H9 (cell line): ENCODE results near the gene DEK. TPM values are rescaled to one million over a fixed set of nuclear protein-coding genes. Genes with fewer than 3 reads are reported as not detected.

Experiments
- DNase-seq: peaks from one replicate; pipeline ENCODE4 v3.0.0-alpha.2; 2017
- H2AFZ ChIP-seq: one replicate; pipeline ENCODE4 v1.6.1; 2013; ENCODE audit warnings: mild to moderate bottlenecking, low read length, control low read depth, moderate library complexity
- H2AK5ac ChIP-seq: 2 replicates; pipeline ENCODE4 v1.6.1; 2013; ENCODE audit warnings: low read length, control low read depth, mixed read lengths; ENCODE audit not compliant: insufficient read length
- H2BK120ac ChIP-seq: one replicate; pipeline ENCODE4 v1.6.1; 2013; ENCODE audit warnings: low read depth, mild to moderate bottlenecking, low read length, control low read depth, inconsistent platforms; ENCODE audit not compliant: poor library complexity, severe bottlenecking
- H2BK12ac ChIP-seq: 2 replicates; pipeline ENCODE4 v1.6.1; 2013; ENCODE audit warnings: low read length, control low read depth, mixed read lengths, low read depth; ENCODE audit not compliant: insufficient read length
- H2BK15ac ChIP-seq: 2 replicates; pipeline ENCODE4 v1.6.1; 2013; ENCODE audit warnings: low read depth, low read length, control low read depth
- H2BK20ac ChIP-seq: one replicate; pipeline ENCODE4 v1.6.1; 2013; ENCODE audit warnings: low read depth, mild to moderate bottlenecking, low read length, control low read depth, inconsistent platforms; ENCODE audit not compliant: poor library complexity, severe bottlenecking
- H2BK5ac ChIP-seq: 2 replicates; pipeline ENCODE4 v1.6.1; 2013; ENCODE audit warnings: low read length, control low read depth, mixed read lengths; ENCODE audit not compliant: insufficient read length
- H3K14ac ChIP-seq: 2 replicates; pipeline ENCODE4 v1.6.1; 2013; ENCODE audit warnings: low read length, control low read depth; ENCODE audit not compliant: insufficient read depth
- H3K18ac ChIP-seq: 2 replicates; pipeline ENCODE4 v1.6.1; 2013; ENCODE audit warnings: low read depth, mild to moderate bottlenecking, mixed read lengths, low read length, control low read depth; ENCODE audit not compliant: insufficient read length
- H3K23ac ChIP-seq: 2 replicates; pipeline ENCODE4 v1.6.1; 2013; ENCODE audit warnings: low read length, control low read depth, mixed read lengths, low read depth; ENCODE audit not compliant: insufficient read length
- H3K23me2 ChIP-seq: 2 replicates; pipeline ENCODE4 v1.6.1; 2013; ENCODE audit warnings: low read depth, mild to moderate bottlenecking, mixed read lengths, low read length, control low read depth; ENCODE audit not compliant: insufficient read length, poor library complexity, severe bottlenecking
- H3K27ac ChIP-seq: 2 replicates; pipeline ENCODE4 v1.5.1; 2013; ENCODE audit warnings: low read length, control low read depth, mixed read lengths, low read depth; ENCODE audit not compliant: insufficient read length
- H3K27me3 ChIP-seq: 2 replicates; pipeline ENCODE4 v1.6.1; 2013; ENCODE audit warnings: low read length, control low read depth, inconsistent platforms; ENCODE audit not compliant: insufficient read depth
- H3K4ac ChIP-seq: 2 replicates; pipeline ENCODE4 v1.6.1; 2013; ENCODE audit warnings: low read depth, mild to moderate bottlenecking, control low read depth, inconsistent platforms, low read length, moderate library complexity
- H3K4me1 ChIP-seq: 2 replicates; pipeline ENCODE4 v1.6.1; 2013; ENCODE audit warnings: low read length, control low read depth, inconsistent platforms; ENCODE audit not compliant: insufficient read depth
- H3K4me2 ChIP-seq: 2 replicates; pipeline ENCODE4 v1.6.1; 2013; ENCODE audit warnings: low read length, control low read depth, mixed read lengths; ENCODE audit not compliant: insufficient read length, insufficient read depth
- H3K56ac ChIP-seq: 2 replicates; pipeline ENCODE4 v1.6.1; 2013; ENCODE audit warnings: low read depth, mild to moderate bottlenecking, mixed read lengths, low read length, control low read depth; ENCODE audit not compliant: insufficient read length
- H3K79me1 ChIP-seq: 2 replicates; pipeline ENCODE4 v1.6.1; 2013; ENCODE audit warnings: low read depth, mild to moderate bottlenecking, moderate library complexity, low read length, control low read depth, inconsistent platforms; ENCODE audit not compliant: insufficient read depth, poor library complexity, severe bottlenecking
- H3K79me2 ChIP-seq: 2 replicates; pipeline ENCODE4 v1.6.1; 2013; ENCODE audit warnings: low read length, control low read depth, inconsistent platforms; ENCODE audit not compliant: insufficient read depth
- H3K9ac ChIP-seq: 2 replicates; pipeline ENCODE4 v1.6.1; 2013; ENCODE audit warnings: low read length, control low read depth, mixed read lengths; ENCODE audit not compliant: insufficient read length; ENCODE audit errors: extremely low read depth
- H3K9me3 ChIP-seq: one replicate; pipeline ENCODE4 v1.6.1; 2013; ENCODE audit warnings: low read depth, low read length, inconsistent platforms; ENCODE audit not compliant: control insufficient read depth
- H3T11ph ChIP-seq: one replicate; pipeline ENCODE4 v1.6.1; 2013; ENCODE audit warnings: mild to moderate bottlenecking, low read length, control low read depth, inconsistent platforms
- H4K20me1 ChIP-seq: one replicate; pipeline ENCODE4 v1.6.1; 2013; ENCODE audit not compliant: control insufficient read depth, insufficient read length, insufficient read depth
- H4K5ac ChIP-seq: 2 replicates; pipeline ENCODE4 v1.6.1; 2013; ENCODE audit warnings: low read depth, mild to moderate bottlenecking, mixed read lengths, low read length, control low read depth; ENCODE audit not compliant: insufficient read length
- H4K8ac ChIP-seq: replicated peaks from 2 replicates; pipeline ENCODE4 v1.6.1; 2013; ENCODE audit warnings: low read length, control low read depth, mixed read lengths, low read depth; ENCODE audit not compliant: insufficient read length
- H4K91ac ChIP-seq: 2 replicates; pipeline ENCODE4 v1.6.1; 2013; ENCODE audit warnings: low read depth, mild to moderate bottlenecking, moderate library complexity, mixed read lengths, low read length, control low read depth; ENCODE audit not compliant: insufficient read length
- H3K27ac Mint-ChIP-seq, 3 experiments: 2 replicates in 2 of 3; 3 replicates in 1 of 3; pipeline ENCODE4 v1.8.0; 2020 to 2021; ENCODE audit warnings: mixed read lengths in 3 of 3, mild to moderate bottlenecking in 1 of 3, moderate library complexity in 1 of 3
- H3K27me3 Mint-ChIP-seq: 2 replicates; pipeline ENCODE4 v1.8.0; 2021; ENCODE audit warnings: low read depth, mild to moderate bottlenecking, moderate library complexity, mixed read lengths
- H3K36me3 Mint-ChIP-seq, 3 experiments: 2 replicates in 2 of 3; 3 replicates in 1 of 3; pipeline ENCODE4 v1.8.0; 2020 to 2021; ENCODE audit warnings: low read depth in 3 of 3, mixed read lengths in 3 of 3; ENCODE audit not compliant: insufficient read depth in 1 of 3
- H3K4me1 Mint-ChIP-seq, 2 experiments: 2 replicates each; pipeline ENCODE4 v1.8.0; 2020; ENCODE audit warnings: mixed read lengths in 2 of 2
- H3K4me3 Mint-ChIP-seq, 2 experiments: 2 replicates in 1 of 2; 3 replicates in 1 of 2; pipeline ENCODE4 v1.8.0; 2020 to 2021; ENCODE audit warnings: mild to moderate bottlenecking in 2 of 2, mixed read lengths in 2 of 2, moderate library complexity in 1 of 2
- H3K9me3 Mint-ChIP-seq, 2 experiments: 2 replicates in 1 of 2; 3 replicates in 1 of 2; pipeline ENCODE4 v1.8.0; 2020; ENCODE audit warnings: mild to moderate bottlenecking in 2 of 2, mixed read lengths in 2 of 2, moderate library complexity in 1 of 2
- CTCF ChIP-seq: fragments of 200-600 bp; sonication (generic); conservative IDR thresholded peaks from 3 replicates; pipeline ENCODE4 v1.8.0; 2021; ENCODE audit warnings: antibody characterized with exemption, mild to moderate bottlenecking
- WGBS: extraction: QIAGEN DNeasy Blood & Tissue Kit; methylation state at CpG from one replicate; pipeline ENCODE4 v1.1.7; 2013; ENCODE audit warnings: missing lambda C conversion rate, low lambda C conversion rate, mixed read lengths; ENCODE audit not compliant: insufficient read length; ENCODE audit errors: extremely low coverage; 5-methylcytosine and 5-hydroxymethylcytosine counted together
- total RNA-seq: library from RNA; stranded (reverse); gene quantifications from 2 replicates; pipeline ENCODE4 v1.2.1, GENCODE V29; 2021

The DEK gene
- total RNA-seq, 1 experiment from 2014 or later = 217 TPM

GRCh38 chr6:18221288-18221615 is 43.1 kb downstream of the DEK start:
- H3K27me3 Mint-ChIP-seq = no peaks in the 10 kb centered on the region
- no peak overlapping the region for H3K4ac ChIP-seq
- peak overlapping the region; percentile 11 for H3K18ac ChIP-seq
- no peak overlapping the region for H3K56ac ChIP-seq
- no peak overlapping the region for H2BK5ac ChIP-seq
- no peak for DNase-seq
- peaks cover 0 to 6% of the 10 kb centered on the region in 2 experiments; a peak in 3 of 4 replicates for H3K4me1 Mint-ChIP-seq
- no peak overlapping the region for H4K91ac ChIP-seq
- no peak overlapping the region for H2AFZ ChIP-seq
- H4K8ac ChIP-seq = no peak overlapping the region
- H3K79me2 ChIP-seq = no peaks in the 10 kb centered on the region
- no peaks in the 10 kb centered on the region for H3K27me3 ChIP-seq
- H3K36me3 Mint-ChIP-seq = peaks cover 16 to 51% (median 45%) of the 10 kb centered on the region in 3 experiments; a peak in 6 of 7 replicates
- H3K79me1 ChIP-seq = no peaks in the 10 kb centered on the region
- no peak overlapping the region for H3K14ac ChIP-seq
- no peaks in the 10 kb centered on the region for H3K4me1 ChIP-seq
- no peak overlapping the region for H3K9ac ChIP-seq
- no peak overlapping the region for H3T11ph ChIP-seq
- no peak overlapping the region for H3K4me2 ChIP-seq
- no peak overlapping the region for H2BK20ac ChIP-seq
- peak overlapping the region in 2 of 3 experiments; percentile 40 to 95; a peak in 5 of 7 replicates for H3K27ac Mint-ChIP-seq
- TF ChIP-seq CTCF = no peak
- H3K9me3 ChIP-seq = no peaks in the 10 kb centered on the region
- peak overlapping the region; percentile 7 for H3K27ac ChIP-seq
- H3K4me3 Mint-ChIP-seq = no peak overlapping the region
- H2BK15ac ChIP-seq = no peak overlapping the region
- no peak overlapping the region for H3K23ac ChIP-seq
- H2BK120ac ChIP-seq = no peak overlapping the region
- no peak overlapping the region for H2BK12ac ChIP-seq
- no peak overlapping the region for H2AK5ac ChIP-seq
- H3K23me2 ChIP-seq = no peaks in the 10 kb centered on the region
- WGBS = no CpG with 5 or more reads among the region's 4 CpGs
- H4K5ac ChIP-seq = no peak overlapping the region
- no peaks in the 10 kb centered on the region for H4K20me1 ChIP-seq
- peaks cover 0 to 3% of the 10 kb centered on the region in 2 experiments; a peak in 1 of 5 replicates for H3K9me3 Mint-ChIP-seq
